Tibial nerve (tissue), 4 donors: Measurements from ENCODE around the gene MZF1. TPM values are rescaled to one million over a fixed set of nuclear protein-coding genes. Genes with fewer than 3 reads are reported as not detected.

Experiments
- DNase-seq, 2 donors: peaks; one replicate each; pipeline ENCODE4 v3.0.0-alpha.2; 2019; ENCODE audit warnings: low spot score in 2 of 2
- H3K27ac ChIP-seq, 4 donors: fragments of 200-600 bp; sonication (generic) in 3 of 4; one replicate each; pipeline ENCODE4 v1.5.1; 2017 to 2019; ENCODE audit warnings: mild to moderate bottlenecking in 1 of 4
- H3K27me3 ChIP-seq, 2 donors: fragments of 200-600 bp; sonication (generic) in 1 of 2; one replicate each; pipeline versions ENCODE4 v1.5.1 to v1.6.0; 2017 to 2019
- H3K36me3 ChIP-seq, 3 donors: fragments of 200-600 bp; sonication (generic); one replicate each; pipeline ENCODE4 v1.5.1; 2018 to 2019
- H3K4me1 ChIP-seq, 4 donors: fragments of 200-600 bp; sonication (generic) in 3 of 4; one replicate each; pipeline ENCODE4 v1.5.1; 2017 to 2019
- H3K4me3 ChIP-seq, 4 donors: fragments of 200-600 bp; sonication (generic) in 3 of 4; one replicate each; pipeline ENCODE4 v1.5.1; 2017 to 2019; ENCODE audit warnings: mild to moderate bottlenecking in 1 of 4, moderate library complexity in 1 of 4
- H3K9me3 ChIP-seq, 4 donors: fragments of 200-600 bp; sonication (generic) in 3 of 4; one replicate each; pipeline ENCODE4 v1.5.1; 2017 to 2019
- CTCF ChIP-seq, 5 experiments: fragments of 200-600 bp in 3 of 5; fragments of 450-650 bp in 2 of 5; sonication (generic) in 3 of 5; IDR thresholded peaks; one replicate each; pipeline ENCODE4 v1.5.1; 2016 to 2019; ENCODE audit warnings: antibody characterized with exemption in 5 of 5, mild to moderate bottlenecking in 3 of 5, moderate library complexity in 2 of 5
- EP300 ChIP-seq, 2 donors: sonication (generic); formaldehyde crosslinking; IDR thresholded peaks; one replicate each; pipeline ENCODE4 v1.6.1; 2017; ENCODE audit warnings: antibody characterized with exemption in 2 of 2, mild to moderate bottlenecking in 1 of 2
- POLR2A ChIP-seq, 2 donors: fragments of 450-650 bp; IDR thresholded peaks; one replicate each; pipeline ENCODE4 v1.6.1; 2017; ENCODE audit warnings: antibody characterized with exemption in 2 of 2, mild to moderate bottlenecking in 2 of 2, moderate library complexity in 2 of 2
- WGBS, 2 donors: methylation state at CpG; one replicate each; pipeline ENCODE4 v1.1.5; 2018; 5-methylcytosine and 5-hydroxymethylcytosine counted together
- total RNA-seq, 4 donors: library from RNA; depleted of rRNA; stranded (reverse); fragments of >200 nt; gene quantifications; one replicate each; pipeline ENCODE4 v1.1.0, GENCODE V29; 2016

The MZF1 gene
- total RNA-seq, 4 donors from 2014 or later: 41.6 to 88.8 (median 52.5) TPM

GRCh38 chr19:58549664-58550361 lies 23.3 kb downstream of the MZF1 start:
- no peak overlapping the region for H3K4me3 ChIP-seq
- H3K36me3 ChIP-seq: peaks cover 8 to 74% (median 42%) of the 10 kb centered on the region in 3 donors
- no peaks in the 10 kb centered on the region for H3K27me3 ChIP-seq
- no peak for TF ChIP-seq CTCF (IDR thresholded peaks at IDR 0.05)
- no peak for TF ChIP-seq POLR2A (IDR thresholded peaks at IDR 0.05)
- no peak for TF ChIP-seq EP300 (IDR thresholded peaks at IDR 0.05)
- peaks cover 0 to 50% (median 32%) of the 10 kb centered on the region in 4 donors for H3K4me1 ChIP-seq
- DNase-seq: no peak
- WGBS, 2 donors: 82 to 86% methylated on average over 10 to 11 of the region's 11 CpGs
- no peaks in the 10 kb centered on the region for H3K9me3 ChIP-seq
- no peak overlapping the region for H3K27ac ChIP-seq

- H3K4me1 ChIP-seq: peaks cover 0 to 47% (median 29%) of the 10 kb centered on the region in 4 donors
- H3K36me3 ChIP-seq: peaks cover 8 to 74% (median 42%) of the 10 kb centered on the region in 3 donors
- no peaks in the 10 kb centered on the region for H3K9me3 ChIP-seq
- WGBS, 2 donors: 83 to 94% methylated on average over 10 to 18 of the region's 20 CpGs
- no peak for DNase-seq
- H3K27me3 ChIP-seq: no peaks in the 10 kb centered on the region
- no peak overlapping the region for H3K27ac ChIP-seq
- no peak for TF ChIP-seq CTCF (IDR thresholded peaks at IDR 0.05)
- TF ChIP-seq EP300 (IDR thresholded peaks at IDR 0.05): no peak
- no peak for TF ChIP-seq POLR2A (IDR thresholded peaks at IDR 0.05)
- H3K4me3 ChIP-seq: no peak overlapping the region
These were observed 24.1 kb downstream of the MZF1 start for GRCh38 chr19:58548859-58549663.

GRCh38 chr19:58547323-58548312 lies 25.5 kb downstream of the MZF1 start:
- 82 to 84% methylated on average over 18 of the region's 18 CpGs for WGBS, 2 donors

GRCh38 chr19:58546019-58546530 lies 27.1 kb downstream of the MZF1 start:
- Histone ChIP-seq H3K4me3 (peak overlapping the region; percentile 73 to 99 (median 90)), H3K9me3 (no peaks in the 10 kb centered on the region), H3K4me1 (peaks cover 0 to 40% (median 23%) of the 10 kb centered on the region in 4 donors), H3K27me3 (no peaks in the 10 kb centered on the region), H3K36me3 (peaks cover 8 to 46% (median 35%) of the 10 kb centered on the region in 3 donors), H3K27ac (peak overlapping the region in 1 of 4 donors; percentile 94)
- TF ChIP-seq CTCF (IDR thresholded peaks at IDR 0.05): no peak
- no peak for TF ChIP-seq POLR2A (IDR thresholded peaks at IDR 0.05)
- no peak for TF ChIP-seq EP300 (IDR thresholded peaks at IDR 0.05)
- no peak for DNase-seq
- 22 to 30% methylated on average over 1 of the region's 1 CpG for WGBS, 2 donors

More at GRCh38 chr19:58547323-58548312, 25.5 kb downstream of the MZF1 start:
- peaks cover 0 to 40% (median 23%) of the 10 kb centered on the region in 4 donors for H3K4me1 ChIP-seq
- H3K9me3 ChIP-seq: no peaks in the 10 kb centered on the region
- peaks cover 8 to 61% (median 42%) of the 10 kb centered on the region in 3 donors for H3K36me3 ChIP-seq
- DNase-seq: no peak
- no peak for TF ChIP-seq EP300 (IDR thresholded peaks at IDR 0.05)
- TF ChIP-seq CTCF (IDR thresholded peaks at IDR 0.05): no peak
- TF ChIP-seq POLR2A (IDR thresholded peaks at IDR 0.05): no peak
- H3K27me3 ChIP-seq: no peaks in the 10 kb centered on the region
- H3K27ac ChIP-seq: no peak overlapping the region
- H3K4me3 ChIP-seq: no peak overlapping the region
